Lung microvascular endothelial cell (primary cell): ENCODE measurements around the gene ZNF280D. TPM values are rescaled to one million over a fixed set of nuclear protein-coding genes. Genes with fewer than 3 reads are reported as not detected.
A peak's percentile ranks its signal among the peaks of the same experiment; 100 is the strongest.

Experiments used
- DNase-seq, 2 donors: peaks; one replicate each; pipeline versions ENCODE4 v3.0.0 to v3.0.0-alpha.2; 2010; ENCODE audit warnings: low read depth in 2 of 2
- total RNA-seq: library from RNA; depleted of rRNA; stranded (reverse); fragments of >200 nt; gene quantifications from 2 replicates; pipeline ENCODE4 v1.2.1, GENCODE V29; 2014

ZNF280D gene
- total RNA-seq, 1 donor from 2014 or later = 21.0 TPM

- DNase-seq = no peak
These were observed 93.7 kb downstream of the ZNF280D start for GRCh38 chr15:56639631-56640030.

- DNase-seq = peak in 1 of 2 donors; percentile 9
These were observed 101.5 kb downstream of the ZNF280D start for GRCh38 chr15:56631765-56632164.

- DNase-seq = no peak
These were observed 104.3 kb downstream of the ZNF280D start for GRCh38 chr15:56628893-56629532.

- DNase-seq = peak; percentile 15 to 26
These were observed 113.4 kb downstream of the ZNF280D start for GRCh38 chr15:56619887-56620286.

GRCh38 chr15:56617628-56618027 is 115.7 kb downstream of the ZNF280D start:
- no peak for DNase-seq

- no peak for DNase-seq
These were observed 116.8 kb downstream of the ZNF280D start for GRCh38 chr15:56616551-56616950.

- DNase-seq = no peak
These were observed 119.5 kb downstream of the ZNF280D start for GRCh38 chr15:56613811-56614210.

- no peak for DNase-seq
These were observed 124.3 kb downstream of the ZNF280D start for GRCh38 chr15:56608993-56609392.

- no peak for DNase-seq
These were observed 125.0 kb downstream of the ZNF280D start for GRCh38 chr15:56608140-56608778.

GRCh38 chr15:56602253-56602652 is 131.1 kb downstream of the ZNF280D start:
- DNase-seq = no peak

GRCh38 chr15:56600380-56600779 is 132.9 kb downstream of the ZNF280D start:
- DNase-seq = no peak

GRCh38 chr15:56598991-56599390 is 134.3 kb downstream of the ZNF280D start:
- peak in 1 of 2 donors; percentile 2 for DNase-seq

- DNase-seq = no peak
These were observed 145.6 kb downstream of the ZNF280D start for GRCh38 chr15:56587686-56588085.

GRCh38 chr15:56586206-56586605 is 147.1 kb downstream of the ZNF280D start:
- no peak for DNase-seq

GRCh38 chr15:56582785-56583184 is 150.5 kb downstream of the ZNF280D start:
- no peak for DNase-seq

Other genes starting within 250 kb of the ZNF280D start
- 57.8 and 94.4 TPM in 2 replicates for gene TCF12, start 185.1 kb upstream of the ZNF280D start, total RNA-seq